ENCODE data around the gene SENP5. TPM values are rescaled to one million over a fixed set of nuclear protein-coding genes. Genes with fewer than 3 reads are reported as not detected.

Gene SENP5
- total and polyA plus RNA-seq, 9 of the 15 experiments (the other 6 are each of a cell fraction or from before 2014, with no cell fraction given), result 18.3 to 59.7 (median 35.8) TPM

DNA sequence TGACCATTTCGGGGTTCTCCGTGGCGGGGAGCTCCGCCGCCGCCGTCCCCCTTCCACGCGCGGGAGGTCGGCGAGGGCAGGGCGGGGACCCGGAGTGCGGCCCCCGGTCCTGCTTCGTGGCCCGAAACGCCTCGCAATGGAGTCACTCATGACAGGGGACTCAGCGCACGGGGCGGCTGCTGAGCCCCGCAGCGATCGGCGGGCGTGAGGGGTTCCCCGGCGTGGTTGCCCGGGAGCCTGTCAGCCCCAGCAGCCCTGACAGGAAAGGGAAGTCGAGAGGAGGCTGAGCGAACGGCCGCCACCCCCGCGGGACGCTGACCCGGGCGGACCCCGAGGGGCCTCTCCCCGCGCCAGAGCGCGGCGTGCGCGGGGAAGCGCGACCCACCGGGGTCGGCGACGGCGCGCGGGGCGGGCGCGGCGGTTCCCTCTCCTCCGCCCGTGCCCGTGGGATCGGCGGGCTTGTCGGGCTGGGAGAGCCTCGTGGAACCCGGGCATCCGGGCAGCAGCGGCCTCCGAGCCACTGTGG, 101.5 kb downstream of the SENP5 start (continued):
- TF ChIP-seq, protein P1, sequence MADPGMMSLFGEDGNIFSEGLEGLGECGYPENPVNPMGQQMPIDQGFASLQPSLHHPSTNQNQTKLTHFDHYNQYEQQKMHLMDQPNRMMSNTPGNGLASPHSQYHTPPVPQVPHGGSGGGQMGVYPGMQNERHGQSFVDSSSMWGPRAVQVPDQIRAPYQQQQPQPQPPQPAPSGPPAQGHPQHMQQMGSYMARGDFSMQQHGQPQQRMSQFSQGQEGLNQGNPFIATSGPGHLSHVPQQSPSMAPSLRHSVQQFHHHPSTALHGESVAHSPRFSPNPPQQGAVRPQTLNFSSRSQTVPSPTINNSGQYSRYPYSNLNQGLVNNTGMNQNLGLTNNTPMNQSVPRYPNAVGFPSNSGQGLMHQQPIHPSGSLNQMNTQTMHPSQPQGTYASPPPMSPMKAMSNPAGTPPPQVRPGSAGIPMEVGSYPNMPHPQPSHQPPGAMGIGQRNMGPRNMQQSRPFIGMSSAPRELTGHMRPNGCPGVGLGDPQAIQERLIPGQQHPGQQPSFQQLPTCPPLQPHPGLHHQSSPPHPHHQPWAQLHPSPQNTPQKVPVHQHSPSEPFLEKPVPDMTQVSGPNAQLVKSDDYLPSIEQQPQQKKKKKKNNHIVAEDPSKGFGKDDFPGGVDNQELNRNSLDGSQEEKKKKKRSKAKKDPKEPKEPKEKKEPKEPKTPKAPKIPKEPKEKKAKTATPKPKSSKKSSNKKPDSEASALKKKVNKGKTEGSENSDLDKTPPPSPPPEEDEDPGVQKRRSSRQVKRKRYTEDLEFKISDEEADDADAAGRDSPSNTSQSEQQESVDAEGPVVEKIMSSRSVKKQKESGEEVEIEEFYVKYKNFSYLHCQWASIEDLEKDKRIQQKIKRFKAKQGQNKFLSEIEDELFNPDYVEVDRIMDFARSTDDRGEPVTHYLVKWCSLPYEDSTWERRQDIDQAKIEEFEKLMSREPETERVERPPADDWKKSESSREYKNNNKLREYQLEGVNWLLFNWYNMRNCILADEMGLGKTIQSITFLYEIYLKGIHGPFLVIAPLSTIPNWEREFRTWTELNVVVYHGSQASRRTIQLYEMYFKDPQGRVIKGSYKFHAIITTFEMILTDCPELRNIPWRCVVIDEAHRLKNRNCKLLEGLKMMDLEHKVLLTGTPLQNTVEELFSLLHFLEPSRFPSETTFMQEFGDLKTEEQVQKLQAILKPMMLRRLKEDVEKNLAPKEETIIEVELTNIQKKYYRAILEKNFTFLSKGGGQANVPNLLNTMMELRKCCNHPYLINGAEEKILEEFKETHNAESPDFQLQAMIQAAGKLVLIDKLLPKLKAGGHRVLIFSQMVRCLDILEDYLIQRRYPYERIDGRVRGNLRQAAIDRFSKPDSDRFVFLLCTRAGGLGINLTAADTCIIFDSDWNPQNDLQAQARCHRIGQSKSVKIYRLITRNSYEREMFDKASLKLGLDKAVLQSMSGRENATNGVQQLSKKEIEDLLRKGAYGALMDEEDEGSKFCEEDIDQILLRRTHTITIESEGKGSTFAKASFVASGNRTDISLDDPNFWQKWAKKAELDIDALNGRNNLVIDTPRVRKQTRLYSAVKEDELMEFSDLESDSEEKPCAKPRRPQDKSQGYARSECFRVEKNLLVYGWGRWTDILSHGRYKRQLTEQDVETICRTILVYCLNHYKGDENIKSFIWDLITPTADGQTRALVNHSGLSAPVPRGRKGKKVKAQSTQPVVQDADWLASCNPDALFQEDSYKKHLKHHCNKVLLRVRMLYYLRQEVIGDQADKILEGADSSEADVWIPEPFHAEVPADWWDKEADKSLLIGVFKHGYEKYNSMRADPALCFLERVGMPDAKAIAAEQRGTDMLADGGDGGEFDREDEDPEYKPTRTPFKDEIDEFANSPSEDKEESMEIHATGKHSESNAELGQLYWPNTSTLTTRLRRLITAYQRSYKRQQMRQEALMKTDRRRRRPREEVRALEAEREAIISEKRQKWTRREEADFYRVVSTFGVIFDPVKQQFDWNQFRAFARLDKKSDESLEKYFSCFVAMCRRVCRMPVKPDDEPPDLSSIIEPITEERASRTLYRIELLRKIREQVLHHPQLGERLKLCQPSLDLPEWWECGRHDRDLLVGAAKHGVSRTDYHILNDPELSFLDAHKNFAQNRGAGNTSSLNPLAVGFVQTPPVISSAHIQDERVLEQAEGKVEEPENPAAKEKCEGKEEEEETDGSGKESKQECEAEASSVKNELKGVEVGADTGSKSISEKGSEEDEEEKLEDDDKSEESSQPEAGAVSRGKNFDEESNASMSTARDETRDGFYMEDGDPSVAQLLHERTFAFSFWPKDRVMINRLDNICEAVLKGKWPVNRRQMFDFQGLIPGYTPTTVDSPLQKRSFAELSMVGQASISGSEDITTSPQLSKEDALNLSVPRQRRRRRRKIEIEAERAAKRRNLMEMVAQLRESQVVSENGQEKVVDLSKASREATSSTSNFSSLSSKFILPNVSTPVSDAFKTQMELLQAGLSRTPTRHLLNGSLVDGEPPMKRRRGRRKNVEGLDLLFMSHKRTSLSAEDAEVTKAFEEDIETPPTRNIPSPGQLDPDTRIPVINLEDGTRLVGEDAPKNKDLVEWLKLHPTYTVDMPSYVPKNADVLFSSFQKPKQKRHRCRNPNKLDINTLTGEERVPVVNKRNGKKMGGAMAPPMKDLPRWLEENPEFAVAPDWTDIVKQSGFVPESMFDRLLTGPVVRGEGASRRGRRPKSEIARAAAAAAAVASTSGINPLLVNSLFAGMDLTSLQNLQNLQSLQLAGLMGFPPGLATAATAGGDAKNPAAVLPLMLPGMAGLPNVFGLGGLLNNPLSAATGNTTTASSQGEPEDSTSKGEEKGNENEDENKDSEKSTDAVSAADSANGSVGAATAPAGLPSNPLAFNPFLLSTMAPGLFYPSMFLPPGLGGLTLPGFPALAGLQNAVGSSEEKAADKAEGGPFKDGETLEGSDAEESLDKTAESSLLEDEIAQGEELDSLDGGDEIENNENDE (IDR thresholded peaks at IDR 0.05; ENCODE audit: low read depth, low read length), result no peak
- TF ChIP-seq VEZF1 (CRISPR knock-in tag; IDR thresholded peaks at IDR 0.05) (no peak), RBM17 (IDR thresholded peaks at IDR 0.05; ENCODE audit: borderline replicate concordance, low read depth, low read length) (no peak), STAT5A (IDR thresholded peaks at IDR 0.05; ENCODE audit: borderline replicate concordance, low read length) (no peak), ZNF217 (CRISPR knock-in tag; IDR thresholded peaks at IDR 0.05) (no peak), PTBP1 (IDR thresholded peaks at IDR 0.05; ENCODE audit: low read depth, low read length) (no peak), ZNF431 (CRISPR knock-in tag; IDR thresholded peaks at IDR 0.05) (peak; percentile 27; the same call in 1 of the 2 replicates), POLR3G (IDR thresholded peaks at IDR 0.05; ENCODE audit: extremely low read depth, insufficient read length, insufficient replicate concordance) (no peak), NEUROD1 (IDR thresholded peaks at IDR 0.05; ENCODE audit: borderline replicate concordance, low read depth, low read length, partially characterized antibody) (no peak), TAF1 (IDR thresholded peaks at IDR 0.05; ENCODE audit: control insufficient read depth, extremely low read depth, insufficient read depth, low read length, severe bottlenecking) (no peak), ZNF239 (CRISPR knock-in tag; IDR thresholded peaks at IDR 0.05) (peak; percentile 68), MAX (CRISPR knock-in tag; IDR thresholded peaks at IDR 0.05) (no peak), NR3C1 (CRISPR knock-in tag; IDR thresholded peaks at IDR 0.05) (no peak)

Measured in K562 (cell line).